HTERT RPE-1 (cell line): ENCODE data around the gene MOB2.
"Not testable (repeated sequence)": the region's sequence is repeated elsewhere in the genome, so short reads cannot be mapped to it uniquely, and the experiment has no call there.

Source experiments
- in situ Hi-C: fragments of 300-500 bp; cut with MboI; formaldehyde crosslinking; loops from 4 replicates; pipeline ENCODE4 v1.14.3; 2020; ENCODE audit warnings: low sequenced_read_pairs

Gene MOB2

GRCh38 chr11:1519028-1520010 lies 32.7 kb upstream of the MOB2 start:
- in situ Hi-C loops: no loop called here

- in situ Hi-C loops: no loop called here
These were observed 31.7 kb upstream of the MOB2 start for GRCh38 chr11:1518301-1518700.

GRCh38 chr11:1517117-1518005 lies 30.8 kb upstream of the MOB2 start:
- in situ Hi-C loops: no loop called here

GRCh38 chr11:1516273-1517067 lies 29.9 kb upstream of the MOB2 start:
- in situ Hi-C loops: no loop called here

GRCh38 chr11:1515082-1516060 lies 28.8 kb upstream of the MOB2 start:
- in situ Hi-C loops: no loop called here

GRCh38 chr11:1514336-1515061 lies 27.9 kb upstream of the MOB2 start:
- in situ Hi-C loops: no loop called here

- in situ Hi-C loops: no loop called here
These were observed 27.0 kb upstream of the MOB2 start for GRCh38 chr11:1513326-1514296.

- in situ Hi-C loops: not testable (repeated sequence)
These were observed 26.1 kb upstream of the MOB2 start for GRCh38 chr11:1512531-1513258.

- in situ Hi-C loops: no loop called here
These were observed 25.4 kb upstream of the MOB2 start for GRCh38 chr11:1511937-1512496.

GRCh38 chr11:1510928-1511327 lies 24.3 kb upstream of the MOB2 start:
- in situ Hi-C loops: no loop called here

GRCh38 chr11:1510351-1510750 lies 23.8 kb upstream of the MOB2 start:
- in situ Hi-C loops: not testable (repeated sequence)

GRCh38 chr11:1509626-1510255 lies 23.2 kb upstream of the MOB2 start:
- in situ Hi-C loops: no loop called here

GRCh38 chr11:1508986-1509385 lies 22.4 kb upstream of the MOB2 start:
- in situ Hi-C loops: no loop called here

GRCh38 chr11:1508491-1508891 lies 21.9 kb upstream of the MOB2 start:
- in situ Hi-C loops: no loop called here

- in situ Hi-C loops: no loop called here
These were observed 21.0 kb upstream of the MOB2 start for GRCh38 chr11:1507381-1508140.

- in situ Hi-C loops: no loop called here
These were observed 20.4 kb upstream of the MOB2 start for GRCh38 chr11:1506981-1507380.
